GM12878 (cell line): Measurements from ENCODE around the gene CCDC57. TPM values are rescaled to one million over a fixed set of nuclear protein-coding genes. Genes with fewer than 3 reads are reported as not detected.

Experiments used
- ATAC-seq: fragments of 200-7000 bp; cut with Tn5 transposase; 3 replicates; pipeline ENCODE4 v1.9.1; 2020; ENCODE audit warnings: mild to moderate bottlenecking, moderate library complexity
- Bru-seq: library from RNA; stranded (reverse); fragments of 400-500 nt; gene quantifications from one replicate; lab custom pipeline; 2021; lab: Mats Ljungman, UMichigan
- BruChase-seq, 2 experiments: library from RNA; stranded (reverse); fragments of 400-500 nt; gene quantifications; one replicate each; lab custom pipeline; 2021; lab: Mats Ljungman, UMichigan
- BruUV-seq: library from RNA; stranded (reverse); fragments of 400-500 nt; replicated peaks from 2 replicates; lab custom pipeline; 2021; lab: Mats Ljungman, UMichigan
- CTCF ChIA-PET: fragments of 300-600 bp; sonication (Branson Sonifier 250); formaldehyde crosslinking; extraction: SDS; loops from one replicate; lab custom pipeline; 2021; ENCODE audit warnings: inconsistent platforms; lab: Yijun Ruan, JAX
- POLR2A ChIA-PET: fragments of 350-600 bp; formaldehyde crosslinking; extraction: SDS; loops from one replicate; lab custom pipeline; 2021; ENCODE audit warnings: inconsistent platforms; lab: Charles Lee
- RAD21 ChIA-PET: fragments of 300-600 bp; sonication (Branson Sonifier 250); formaldehyde crosslinking; loops from one replicate; lab custom pipeline; 2023; ENCODE audit warnings: antibody characterized with exemption; ENCODE audit not compliant: unreplicated experiment; lab: Charles Lee
- SMC1A ChIA-PET: fragments of 300-600 bp; sonication (Branson Sonifier 250); formaldehyde crosslinking; loops from one replicate; lab custom pipeline; 2023; ENCODE audit not compliant: unreplicated experiment, uncharacterized antibody; lab: Charles Lee
- DNase-seq: peaks from one replicate; pipeline ENCODE4 v3.0.0-alpha.2; 2011; ENCODE audit warnings: low read depth, low spot score
- FAIRE-seq: peaks from 3 replicates; lab custom pipeline; 2011; peaks lifted over from hg19 to GRCh38; lab: Jason Lieb, UNC
- H2AFZ ChIP-seq: 2 replicates; pipeline ENCODE4 v1.6.0; 2011; ENCODE audit warnings: low read depth, low read length, control low read depth; ENCODE audit not compliant: control insufficient read depth
- H3K27ac ChIP-seq: 2 replicates; pipeline ENCODE4 v1.5.1; 2011; ENCODE audit warnings: control low read depth; ENCODE audit not compliant: control insufficient read depth, insufficient read depth
- H3K27me3 ChIP-seq, 2 experiments: replicated peaks in 1 of 2; 2 replicates each; pipeline versions ENCODE4 v1.6.0 to v1.6.1; 2011; ENCODE audit warnings: low read length in 1 of 2; ENCODE audit not compliant: control insufficient read depth in 2 of 2, insufficient read depth in 2 of 2
- H3K36me3 ChIP-seq, 2 experiments: 2 replicates each; pipeline ENCODE4 v1.5.1; 2011; ENCODE audit warnings: low read length in 1 of 2; ENCODE audit not compliant: control insufficient read depth in 2 of 2, insufficient read depth in 2 of 2
- H3K4me1 ChIP-seq: 2 replicates; pipeline ENCODE4 v1.6.1; 2011; ENCODE audit warnings: mild to moderate bottlenecking, low read length, moderate library complexity, mixed read lengths; ENCODE audit not compliant: control insufficient read depth, insufficient read depth
- H3K4me2 ChIP-seq: 2 replicates; pipeline ENCODE4 v1.6.0; 2011; ENCODE audit warnings: control low read depth; ENCODE audit not compliant: control insufficient read depth, insufficient read depth
- H3K4me3 ChIP-seq: fragments of 200-600 bp; sonication (generic); 2 replicates; pipeline ENCODE4 v1.5.1; 2016
- H3K79me2 ChIP-seq: 2 replicates; pipeline ENCODE4 v1.6.0; 2011; ENCODE audit warnings: low read length; ENCODE audit not compliant: control insufficient read depth, insufficient read depth
- H3K9ac ChIP-seq: 2 replicates; pipeline ENCODE4 v1.8.0; 2011; ENCODE audit warnings: low read length, control low read depth, mixed read lengths; ENCODE audit not compliant: control insufficient read depth, insufficient read depth
- H3K9me3 ChIP-seq: replicated peaks from 3 replicates; pipeline ENCODE4 v1.5.1; 2011; ENCODE audit warnings: mild to moderate bottlenecking, low read length; ENCODE audit not compliant: control insufficient read depth, insufficient read depth
- H4K20me1 ChIP-seq: 2 replicates; pipeline ENCODE4 v1.6.0; 2011; ENCODE audit not compliant: control insufficient read depth, insufficient read depth
- ATF7 ChIP-seq: fragments of 450-650 bp; IDR thresholded peaks from 2 replicates; pipeline ENCODE4 v1.6.1; 2016; ENCODE audit warnings: low read depth, mild to moderate bottlenecking
- ETV6 ChIP-seq, 2 experiments: fragments of 450-650 bp in 1 of 2; IDR thresholded peaks in 1 of 2; conservative IDR thresholded peaks in 1 of 2; 2 replicates each; pipeline ENCODE4 v1.6.1; 2014; ENCODE audit warnings: antibody characterized with exemption in 1 of 2, borderline replicate concordance in 1 of 2, low read depth in 1 of 2, mild to moderate bottlenecking in 1 of 2, moderate library complexity in 1 of 2
- HSF1 ChIP-seq: fragments of 150-350 bp; IDR thresholded peaks from 2 replicates; pipeline ENCODE4 v1.6.1; 2014; ENCODE audit warnings: mild to moderate bottlenecking, low read depth, low read length
- IRF5 ChIP-seq: fragments of 450-650 bp; IDR thresholded peaks from 2 replicates; pipeline ENCODE4 v1.6.1; 2017; ENCODE audit warnings: borderline replicate concordance
- MAX ChIP-seq: IDR thresholded peaks from 2 replicates; pipeline ENCODE4 v1.6.1; 2012; ENCODE audit warnings: low read depth, low read length, improper control_type of control experiment
- MYC ChIP-seq: IDR thresholded peaks from 2 replicates; pipeline ENCODE4 v1.6.1; 2011; ENCODE audit warnings: mild to moderate bottlenecking, low read length, moderate library complexity, inconsistent platforms; ENCODE audit not compliant: insufficient read depth, insufficient replicate concordance, insufficient read length, severe bottlenecking
- NFXL1 ChIP-seq: fragments of 450-650 bp; IDR thresholded peaks from 2 replicates; pipeline ENCODE4 v1.6.1; 2017; ENCODE audit warnings: antibody characterized with exemption, mild to moderate bottlenecking, borderline replicate concordance
- NR2C2 ChIP-seq: IDR thresholded peaks from 2 replicates; pipeline ENCODE4 v1.6.1; 2011; ENCODE audit warnings: borderline replicate concordance, low read depth; ENCODE audit not compliant: control insufficient read depth, insufficient read length
- POLR2A ChIP-seq: IDR thresholded peaks from 2 replicates; pipeline ENCODE4 v1.6.1; 2011; ENCODE audit warnings: low read depth, mild to moderate bottlenecking, low read length
- RAD51 ChIP-seq: fragments of 450-650 bp; IDR thresholded peaks from 2 replicates; pipeline ENCODE4 v1.6.1; 2016; ENCODE audit warnings: moderate library complexity, mild to moderate bottlenecking, inconsistent platforms
- TAF1 ChIP-seq: IDR thresholded peaks from 2 replicates; pipeline ENCODE4 v1.6.1; 2011; ENCODE audit warnings: mild to moderate bottlenecking, low read depth, low read length, borderline replicate concordance
- ZNF207 ChIP-seq: fragments of 450-650 bp; IDR thresholded peaks from 2 replicates; pipeline ENCODE4 v1.6.1; 2014; ENCODE audit warnings: antibody characterized with exemption, mild to moderate bottlenecking, borderline replicate concordance
- WGBS: methylation state at CpG from one replicate; pipeline ENCODE4 v1.1.6; 2016; ENCODE audit warnings: low lambda C conversion rate; ENCODE audit not compliant: insufficient replicate concordance, insufficient coverage; ENCODE audit errors: missing lambda C conversion rate; 5-methylcytosine and 5-hydroxymethylcytosine counted together
- in situ Hi-C: fragments of 300-500 bp; cut with MboI; formaldehyde crosslinking; loops from 9 replicates; pipeline ENCODE4 v1.14.3; 2018; ENCODE audit warnings: mixed read lengths
- intact Hi-C: fragments of 100-400 bp; cut with micrococcal nuclease; formaldehyde crosslinking; loops from one replicate; pipeline ENCODE4 v1.14.2; 2022; ENCODE audit not compliant: unreplicated experiment
- long read RNA-seq, 2 experiments: library from polyadenylated mRNA; unstranded; transcript quantifications; one replicate each; pipeline ENCODE4 v2.0.0, GENCODE V29; 2019 to 2020
- polyA minus RNA-seq, 3 experiments: library from RNA; depleted of rRNA, polyadenylated mRNA; stranded (reverse); fragments of >200 nt; gene quantifications; 2 replicates each; pipeline ENCODE4 v1.2.3, GENCODE V29; 2011
- polyA plus RNA-seq, 11 experiments: library from polyadenylated mRNA; depleted of rRNA in 4 of 11; unstranded in 6 of 11; stranded (reverse) in 5 of 11; fragments of >200 nt; fragmentation: Nextera tagmentation in 4 of 11; fragmentation: Illumina TruSeq in 1 of 11; extraction: Ambion mirVana in 4 of 11; extraction: Trizol in 1 of 11; gene quantifications; 1 replicate in 1 of 11; 2 replicates in 10 of 11; pipeline versions ENCODE4 v1.2.1 to v1.2.3, GENCODE V29; 2011 to 2016; ENCODE audit warnings: inconsistent platforms in 2 of 11, missing spikeins in 2 of 11, low read depth in 1 of 11
- total RNA-seq, 4 experiments: library from RNA; depleted of rRNA in 3 of 4; stranded (reverse); fragments of >200 nt in 3 of 4; fragmentation: Illumina TruSeq in 1 of 4; extraction: Trizol in 1 of 4; gene quantifications; 2 replicates each; pipeline versions ENCODE4 v1.2.1 to v1.2.3, GENCODE V29; 2013 to 2021

CCDC57 gene
- 92.3 and 116 TPM in 2 replicates for total RNA-seq (2013; cell fraction: nucleolus; rRNA removed)
- total RNA-seq (2014; rRNA removed) (43.0 and 49.0 TPM in 2 replicates), total RNA-seq (2014; rRNA removed; fragmentation: Illumina TruSeq; extraction: Trizol) (36.9 and 42.5 TPM in 2 replicates), total RNA-seq (2021) (69.1 and 74.1 TPM in 2 replicates), polyA plus RNA-seq (2011; rRNA removed) (16.2 and 30.5 TPM in 2 replicates), polyA plus RNA-seq (2014; fragmentation: Illumina TruSeq; extraction: Trizol) (7.2 and 29.3 TPM in 2 replicates), polyA plus RNA-seq (2014; fragmentation: Nextera tagmentation; extraction: Ambion mirVana) (10 to 100 TPM in 1 of 2 experiments, 1 to 10 TPM in 1; 5.4 to 18.0 TPM), polyA plus RNA-seq (2014; rRNA removed) (123 and 135 TPM in 2 replicates), polyA plus RNA-seq (2016; fragmentation: Nextera tagmentation; extraction: Ambion mirVana) (10 to 100 TPM; 77.2 to 80.3 TPM), polyA minus RNA-seq (2011; rRNA and poly(A)+ RNA removed) (9.0 and 23.6 TPM in 2 replicates), Bru-seq, nascent RNA (percentile 54 among the genes with signal in this experiment), BruChase-seq, experiment 1, labeled RNA remaining after a 6-hour chase (percentile 61 among the genes with signal in this experiment), BruChase-seq, experiment 2, labeled RNA remaining after a 2-hour chase (percentile 55 among the genes with signal in this experiment)
- 82.9 TPM for polyA plus RNA-seq (2011; ENCODE audit: low read depth)
- polyA plus RNA-seq (2011; cell fraction: cytosol; rRNA removed) = 93.0 and 152 TPM in 2 replicates
- 97.1 and 115 TPM in 2 replicates for polyA plus RNA-seq (2011; cell fraction: nucleus; rRNA removed)
- polyA plus RNA-seq (2012) = 44.5 and 61.4 TPM in 2 replicates
- polyA minus RNA-seq (2011; cell fraction: cytosol; rRNA and poly(A)+ RNA removed) = 7.8 and 11.4 TPM in 2 replicates
- polyA minus RNA-seq (2011; cell fraction: nucleus; rRNA and poly(A)+ RNA removed) = 13.3 and 20.4 TPM in 2 replicates
- long read RNA-seq, experiment 1, transcript CCDC57-219 (2 exons, 513 nt) = major isoform, 21 of 23 reads
- long read RNA-seq, experiment 1, partial matches to known transcripts = 0 of 23 reads
- long read RNA-seq, experiment 1, other reads (novel, unspliced or antisense) = 2 of 23 reads
- long read RNA-seq, experiment 2, transcript CCDC57-219 (2 exons, 513 nt) = major isoform, 7 of 12 reads
- long read RNA-seq, experiment 2, partial matches to known transcripts = 0 of 12 reads
- long read RNA-seq, experiment 2, other reads (novel, unspliced or antisense) = 5 of 12 reads

GRCh38 chr17:82212331-82213250 lies at the start of gene CCDC57:
Gene CCDC57 (minus strand): TSS chr17:82212842. CDS start chr17:82201944, 10,898 bp downstream.
- no TSS peak for BruUV-seq
- no peak for FAIRE-seq
- H3K9ac ChIP-seq = peak within 1 kb of the TSS; percentile 87
- H3K36me3 ChIP-seq = no peaks in the 10 kb centered on the region
- ATAC-seq = peak; percentile 77
- peak within 1 kb of the TSS; percentile 76 for H3K4me3 ChIP-seq
- CTCF ChIA-PET = interaction anchor here (0.6 to 1.4 kb wide), 3 partner anchors 10 to 89 kb away, joined by 3 read pairs; no protein-coding TSS in a partner anchor
- DNase-seq = no peak
- peaks cover 29% of the 10 kb centered on the region for H3K4me1 ChIP-seq
- H4K20me1 ChIP-seq = no peaks in the 10 kb centered on the region
- intact Hi-C loops = loop anchor here (2.0 kb wide), 1 partner anchor 16 kb away; the partner anchor contains the start of gene SLC16A3
- H3K27me3 ChIP-seq = no peaks in the 10 kb centered on the region
- POLR2A ChIA-PET = interaction anchor here (0.6 to 3.0 kb wide), 5 partner anchors 12 to 697 kb away, joined by 3 to 10 read pairs (median 5); partner anchors contain the start of gene SLC16A3
- no peaks in the 10 kb centered on the region for H3K9me3 ChIP-seq
- H2AFZ ChIP-seq = peak within 1 kb of the TSS; percentile 87
- H3K27ac ChIP-seq = peak within 1 kb of the TSS; percentile 72
- peak within 1 kb of the TSS; percentile 81 for H3K4me2 ChIP-seq
- WGBS = 3% methylated on average over 64 of the region's 116 CpGs
- in situ Hi-C loops = no loop called here
- no peaks in the 10 kb centered on the region; the same call in 1 of the 2 replicates for H3K79me2 ChIP-seq
- SMC1A ChIA-PET = interaction anchor here (1.2 kb wide), 1 partner anchor 205 kb away, joined by 3 read pairs; no protein-coding TSS in a partner anchor
- RAD21 ChIA-PET = interaction anchor here (1.1 kb wide), 1 partner anchor 86 kb away, joined by 3 read pairs; no protein-coding TSS in a partner anchor
- TF ChIP-seq ATF7 (no peak), POLR2A (peak; percentile 68), RAD51 (no peak), IRF5 (no peak), MAX (peak; percentile 77), NFXL1 (no peak), TAF1 (peak; percentile 85; the same call in 1 of the 2 replicates), MYC (peak; percentile 46), ETV6 (conservative IDR thresholded peaks at IDR 0.05 in 1 of 2, IDR thresholded peaks at IDR 0.05 in 1 of 2; ENCODE audit: borderline replicate concordance in 1 of 2, low read depth in 1 of 2) (no peak), ZNF207 (peak; percentile 83), NR2C2 (no peak), HSF1 (peak; percentile 59; the same call in 1 of the 2 replicates)
